Neural cell (in vitro differentiated cells): ENCODE results near the gene CLSTN2. TPM values are rescaled to one million over a fixed set of nuclear protein-coding genes. Genes with fewer than 3 reads are reported as not detected.

ENCODE experiments used
- H2AFZ ChIP-seq: fragments of 200-600, 300-800 bp; sonication (generic), shearing (Covaris generic); 2 replicates; pipeline ENCODE4 v1.6.0; 2014; ENCODE audit warnings: low read depth, mild to moderate bottlenecking, antibody characterized with exemption, low read length, moderate library complexity
- H3F3A ChIP-seq: fragments of 200-600 bp; shearing (Covaris generic); 2 replicates; pipeline ENCODE4 v1.6.1; 2016; ENCODE audit warnings: mild to moderate bottlenecking, moderate library complexity, mixed read lengths, antibody characterized with exemption, low read length; ENCODE audit not compliant: insufficient read depth, poor library complexity, severe bottlenecking
- H3K27ac ChIP-seq: fragments of 200-600, 300-800 bp; sonication (generic), shearing (Covaris generic); 2 replicates; pipeline ENCODE4 v1.5.1; 2014; ENCODE audit warnings: mild to moderate bottlenecking, low read length, moderate library complexity
- H3K27me3 ChIP-seq: fragments of 300-800, 200-600 bp; sonication (generic), shearing (Covaris generic); 2 replicates; pipeline ENCODE4 v1.6.0; 2014; ENCODE audit warnings: mild to moderate bottlenecking, low read depth, low read length, moderate library complexity; ENCODE audit not compliant: insufficient read depth
- H3K36me3 ChIP-seq: fragments of 300-800, 200-600 bp; sonication (generic), shearing (Covaris generic); 2 replicates; pipeline ENCODE4 v1.5.1; 2014; ENCODE audit warnings: mild to moderate bottlenecking, antibody characterized with exemption, low read length, moderate library complexity; ENCODE audit not compliant: insufficient read depth
- H3K4me2 ChIP-seq: fragments of 300-800, 200-600 bp; sonication (generic), shearing (Covaris generic); 2 replicates; pipeline ENCODE4 v1.6.0; 2014; ENCODE audit warnings: mild to moderate bottlenecking, low read length
- H3K4me3 ChIP-seq: fragments of 300-800, 200-600 bp; sonication (generic), shearing (Covaris generic); 2 replicates; pipeline ENCODE4 v1.5.1; 2014; ENCODE audit warnings: mild to moderate bottlenecking, low read length, moderate library complexity
- H3K79me2 ChIP-seq: fragments of 200-600 bp; shearing (Covaris generic); replicated peaks from 2 replicates; pipeline ENCODE4 v1.6.0; 2014; ENCODE audit warnings: mild to moderate bottlenecking, low read length, moderate library complexity; ENCODE audit not compliant: insufficient read depth
- H3K9ac ChIP-seq: fragments of 300-800, 200-600 bp; sonication (generic), shearing (Covaris generic); 2 replicates; pipeline ENCODE4 v1.6.1; 2016; ENCODE audit warnings: mild to moderate bottlenecking, low read length, mixed read lengths
- H3K9me2 ChIP-seq: fragments of 200-600 bp; shearing (Covaris generic); 2 replicates; pipeline ENCODE4 v1.6.1; 2016; ENCODE audit warnings: mild to moderate bottlenecking, low read length, mixed read lengths; ENCODE audit not compliant: insufficient read depth
- H3K9me3 ChIP-seq: fragments of 200-600, 300-800 bp; sonication (generic), shearing (Covaris generic); 2 replicates; pipeline ENCODE4 v1.6.1; 2016; ENCODE audit warnings: mild to moderate bottlenecking, mixed run types, low read length, moderate library complexity, mixed read lengths
- H4K20me1 ChIP-seq: fragments of 200-600 bp; shearing (Covaris generic); 2 replicates; pipeline ENCODE4 v1.6.1; 2016; ENCODE audit warnings: mild to moderate bottlenecking, mixed run types; ENCODE audit not compliant: insufficient read depth
- EP300 ChIP-seq: fragments of 450-650 bp; conservative IDR thresholded peaks from 2 replicates; pipeline ENCODE4 v1.6.1; 2014; ENCODE audit warnings: antibody characterized with exemption, mild to moderate bottlenecking, moderate library complexity; ENCODE audit not compliant: poor library complexity, severe bottlenecking
- EZH2 ChIP-seq: fragments of 200-600, 300-800 bp; shearing (Covaris generic), sonication (generic); IDR thresholded peaks from 2 replicates; pipeline ENCODE4 v1.6.1; 2014; ENCODE audit warnings: antibody characterized with exemption, low read length, borderline replicate concordance, mild to moderate bottlenecking; ENCODE audit not compliant: insufficient read depth, poor library complexity, severe bottlenecking
- MXI1 ChIP-seq: fragments of 450-650 bp; conservative IDR thresholded peaks from 2 replicates; pipeline ENCODE4 v1.6.1; 2014; ENCODE audit warnings: antibody characterized with exemption, mild to moderate bottlenecking; ENCODE audit not compliant: poor library complexity, severe bottlenecking
- POLR2AphosphoS5 ChIP-seq: IDR thresholded peaks from 2 replicates; pipeline ENCODE4 v1.6.1; 2012
- RAD21 ChIP-seq: fragments of 450-650 bp; conservative IDR thresholded peaks from 2 replicates; pipeline ENCODE4 v1.6.1; 2014; ENCODE audit warnings: antibody characterized with exemption, mild to moderate bottlenecking, moderate library complexity
- SMC3 ChIP-seq: fragments of 450-650 bp; conservative IDR thresholded peaks from 2 replicates; pipeline ENCODE4 v1.6.1; 2014; ENCODE audit warnings: antibody characterized with exemption, mild to moderate bottlenecking, moderate library complexity; ENCODE audit not compliant: poor library complexity
- TAF1 ChIP-seq: IDR thresholded peaks from 2 replicates; pipeline ENCODE4 v1.6.1; 2012; ENCODE audit warnings: low read depth
- polyA plus RNA-seq: library from polyadenylated mRNA; depleted of rRNA; stranded (reverse); fragments of >200 nt; gene quantifications from 2 replicates; pipeline ENCODE4 v1.2.3, GENCODE V29; 2014
- TF ChIP-seq, protein P1 (sequence below): fragments of 450-650 bp; IDR thresholded peaks from 2 replicates; pipeline ENCODE4 v1.5.1; 2014; ENCODE audit warnings: antibody characterized with exemption, mild to moderate bottlenecking, moderate library complexity; ENCODE audit not compliant: poor library complexity, severe bottlenecking
- TF ChIP-seq, protein P2 (sequence below): IDR thresholded peaks from 2 replicates; pipeline ENCODE4 v1.6.1; 2012; ENCODE audit warnings: borderline replicate concordance

The CLSTN2 gene
- polyA plus RNA-seq, 1 donor from 2014 or later = 10.7 TPM

DNA sequence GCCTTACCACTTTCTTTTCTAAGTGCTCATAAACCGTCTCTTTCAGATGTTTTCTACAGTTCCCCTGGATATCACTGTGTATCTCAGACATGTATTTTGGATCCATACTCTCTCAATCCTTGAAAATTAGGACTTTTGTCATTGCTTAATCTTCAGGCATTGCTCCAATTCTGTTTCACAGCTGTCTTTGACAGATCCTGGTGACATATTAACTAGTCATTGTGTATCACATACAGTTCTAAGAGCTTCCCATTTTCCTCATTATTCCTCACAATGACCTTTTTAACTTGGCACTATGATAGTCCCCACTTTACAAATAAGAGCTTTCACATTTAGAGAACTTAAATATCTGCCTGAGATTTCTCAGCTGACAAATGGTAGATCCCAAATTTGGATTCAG lies 151.7 kb downstream of the CLSTN2 start:
- Histone ChIP-seq H3K27me3 (no peaks in the 10 kb centered on the region), H3K79me2 (no peaks in the 10 kb centered on the region), H3K4me3 (no peak overlapping the region), H3K9me2 (no peaks in the 10 kb centered on the region), H4K20me1 (no peaks in the 10 kb centered on the region), H3K9me3 (no peaks in the 10 kb centered on the region), H3K27ac (no peak overlapping the region), H3K4me2 (no peak overlapping the region), H3K36me3 (no peaks in the 10 kb centered on the region), H2AFZ (no peak overlapping the region), H3F3A (no peaks in the 10 kb centered on the region), H3K9ac (no peak overlapping the region)
- TF ChIP-seq TAF1 = no peak
- TF ChIP-seq, protein P1, sequence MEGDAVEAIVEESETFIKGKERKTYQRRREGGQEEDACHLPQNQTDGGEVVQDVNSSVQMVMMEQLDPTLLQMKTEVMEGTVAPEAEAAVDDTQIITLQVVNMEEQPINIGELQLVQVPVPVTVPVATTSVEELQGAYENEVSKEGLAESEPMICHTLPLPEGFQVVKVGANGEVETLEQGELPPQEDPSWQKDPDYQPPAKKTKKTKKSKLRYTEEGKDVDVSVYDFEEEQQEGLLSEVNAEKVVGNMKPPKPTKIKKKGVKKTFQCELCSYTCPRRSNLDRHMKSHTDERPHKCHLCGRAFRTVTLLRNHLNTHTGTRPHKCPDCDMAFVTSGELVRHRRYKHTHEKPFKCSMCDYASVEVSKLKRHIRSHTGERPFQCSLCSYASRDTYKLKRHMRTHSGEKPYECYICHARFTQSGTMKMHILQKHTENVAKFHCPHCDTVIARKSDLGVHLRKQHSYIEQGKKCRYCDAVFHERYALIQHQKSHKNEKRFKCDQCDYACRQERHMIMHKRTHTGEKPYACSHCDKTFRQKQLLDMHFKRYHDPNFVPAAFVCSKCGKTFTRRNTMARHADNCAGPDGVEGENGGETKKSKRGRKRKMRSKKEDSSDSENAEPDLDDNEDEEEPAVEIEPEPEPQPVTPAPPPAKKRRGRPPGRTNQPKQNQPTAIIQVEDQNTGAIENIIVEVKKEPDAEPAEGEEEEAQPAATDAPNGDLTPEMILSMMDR = no peak
- TF ChIP-seq EZH2 = no peak
- no peak for TF ChIP-seq RAD21
- no peak for TF ChIP-seq POLR2AphosphoS5
- TF ChIP-seq EP300 = no peak
- no peak for TF ChIP-seq MXI1
- TF ChIP-seq SMC3 = no peak
- TF ChIP-seq, protein P2, sequence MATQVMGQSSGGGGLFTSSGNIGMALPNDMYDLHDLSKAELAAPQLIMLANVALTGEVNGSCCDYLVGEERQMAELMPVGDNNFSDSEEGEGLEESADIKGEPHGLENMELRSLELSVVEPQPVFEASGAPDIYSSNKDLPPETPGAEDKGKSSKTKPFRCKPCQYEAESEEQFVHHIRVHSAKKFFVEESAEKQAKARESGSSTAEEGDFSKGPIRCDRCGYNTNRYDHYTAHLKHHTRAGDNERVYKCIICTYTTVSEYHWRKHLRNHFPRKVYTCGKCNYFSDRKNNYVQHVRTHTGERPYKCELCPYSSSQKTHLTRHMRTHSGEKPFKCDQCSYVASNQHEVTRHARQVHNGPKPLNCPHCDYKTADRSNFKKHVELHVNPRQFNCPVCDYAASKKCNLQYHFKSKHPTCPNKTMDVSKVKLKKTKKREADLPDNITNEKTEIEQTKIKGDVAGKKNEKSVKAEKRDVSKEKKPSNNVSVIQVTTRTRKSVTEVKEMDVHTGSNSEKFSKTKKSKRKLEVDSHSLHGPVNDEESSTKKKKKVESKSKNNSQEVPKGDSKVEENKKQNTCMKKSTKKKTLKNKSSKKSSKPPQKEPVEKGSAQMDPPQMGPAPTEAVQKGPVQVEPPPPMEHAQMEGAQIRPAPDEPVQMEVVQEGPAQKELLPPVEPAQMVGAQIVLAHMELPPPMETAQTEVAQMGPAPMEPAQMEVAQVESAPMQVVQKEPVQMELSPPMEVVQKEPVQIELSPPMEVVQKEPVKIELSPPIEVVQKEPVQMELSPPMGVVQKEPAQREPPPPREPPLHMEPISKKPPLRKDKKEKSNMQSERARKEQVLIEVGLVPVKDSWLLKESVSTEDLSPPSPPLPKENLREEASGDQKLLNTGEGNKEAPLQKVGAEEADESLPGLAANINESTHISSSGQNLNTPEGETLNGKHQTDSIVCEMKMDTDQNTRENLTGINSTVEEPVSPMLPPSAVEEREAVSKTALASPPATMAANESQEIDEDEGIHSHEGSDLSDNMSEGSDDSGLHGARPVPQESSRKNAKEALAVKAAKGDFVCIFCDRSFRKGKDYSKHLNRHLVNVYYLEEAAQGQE = no peak

DNA sequence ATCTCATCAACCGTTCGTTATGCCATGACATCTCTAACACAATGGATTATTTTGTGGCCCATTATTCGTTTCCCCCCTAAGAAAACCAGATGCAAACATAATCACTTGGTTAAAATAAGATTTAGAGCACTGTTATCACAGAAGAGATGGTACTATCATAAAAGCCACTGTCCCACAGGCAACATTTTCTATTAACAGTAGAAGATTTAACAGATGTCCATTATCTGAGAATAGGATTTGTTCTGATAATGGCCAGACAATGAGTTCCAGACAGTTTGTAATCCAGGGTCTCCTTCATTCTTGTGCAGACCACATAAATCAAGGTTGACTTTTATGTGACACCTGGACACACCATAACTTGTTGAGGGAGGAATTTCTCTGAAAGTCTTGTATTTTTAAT lies 153.1 kb downstream of the CLSTN2 start:
- Histone ChIP-seq H3K9ac (no peak overlapping the region), H3F3A (no peaks in the 10 kb centered on the region), H3K9me3 (no peaks in the 10 kb centered on the region), H4K20me1 (no peaks in the 10 kb centered on the region), H3K27ac (no peak overlapping the region), H2AFZ (no peak overlapping the region), H3K4me3 (no peak overlapping the region), H3K27me3 (no peaks in the 10 kb centered on the region), H3K4me2 (no peak overlapping the region), H3K79me2 (no peaks in the 10 kb centered on the region), H3K36me3 (no peaks in the 10 kb centered on the region), H3K9me2 (no peaks in the 10 kb centered on the region)
- no peak for TF ChIP-seq EZH2
- TF ChIP-seq, protein P2 = no peak
- no peak for TF ChIP-seq MXI1
- TF ChIP-seq EP300 = no peak
- no peak for TF ChIP-seq POLR2AphosphoS5
- TF ChIP-seq SMC3 = no peak
- TF ChIP-seq TAF1 = no peak
- TF ChIP-seq, protein P1 = no peak
- no peak for TF ChIP-seq RAD21
